NB4 (cell line): ENCODE results near the gene TRMT2B.

Experiments used
- CTCF ChIP-seq: IDR thresholded peaks from one replicate; pipeline ENCODE4 v1.5.1; 2012; ENCODE audit warnings: low read depth, low read length
- MAX ChIP-seq: IDR thresholded peaks from 2 replicates; pipeline ENCODE4 v1.6.1; 2011; ENCODE audit warnings: low read depth, low read length
- MYC ChIP-seq: IDR thresholded peaks from 2 replicates; pipeline ENCODE4 v1.6.1; 2011; ENCODE audit warnings: low read depth, low read length
- POLR2A ChIP-seq: IDR thresholded peaks from 2 replicates; pipeline ENCODE4 v1.6.1; 2011; ENCODE audit warnings: mild to moderate bottlenecking; ENCODE audit not compliant: insufficient read length; ENCODE audit errors: extremely low read depth

DNA sequence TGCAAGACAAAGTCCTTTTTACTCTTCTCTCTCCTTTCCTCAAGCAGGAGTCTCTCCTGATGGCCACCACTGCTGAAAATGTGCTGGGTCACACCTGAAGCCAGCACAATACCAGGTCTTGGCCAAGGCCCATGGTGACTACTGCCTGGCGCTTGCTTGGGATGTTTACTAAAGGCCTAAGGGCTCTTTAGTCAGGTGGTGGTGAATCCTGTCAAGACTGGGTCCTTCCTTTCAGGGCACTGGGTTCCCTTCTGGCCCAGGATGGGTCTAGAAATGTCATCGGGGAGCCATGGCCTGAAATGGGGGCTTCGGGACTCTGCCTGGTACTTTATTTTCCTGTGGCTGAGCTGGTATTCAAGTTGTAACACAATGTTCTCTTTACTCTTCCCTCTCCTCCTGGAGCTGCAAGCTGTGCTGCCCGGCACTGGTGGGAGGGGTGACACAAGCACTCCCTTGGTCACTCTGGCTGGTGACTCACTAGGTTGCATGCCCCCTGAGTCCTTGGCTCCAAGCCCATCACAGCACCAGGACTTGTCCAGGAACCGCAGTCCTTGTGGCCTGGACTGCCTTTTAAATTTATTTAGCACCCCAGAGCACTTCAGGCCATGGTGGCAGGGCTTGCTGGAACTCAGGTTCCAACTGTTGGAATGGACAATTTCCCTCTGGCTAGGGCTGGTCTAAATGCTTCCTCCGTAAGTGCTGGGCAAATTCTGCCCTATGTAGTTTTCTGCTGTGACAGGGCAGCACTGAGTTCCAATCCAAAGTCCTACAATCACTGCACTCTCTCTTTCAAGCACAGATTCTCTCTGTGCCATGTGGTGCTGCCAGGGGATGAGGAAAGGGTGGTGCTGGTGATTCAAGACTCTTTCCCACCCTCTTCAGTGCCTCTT, 71.1 kb downstream of the TRMT2B start:
- TF ChIP-seq CTCF (no peak), POLR2A (no peak), MAX (no peak), MYC (no peak)
